Measurements from ENCODE around the gene PPP1CB. TPM values are rescaled to one million over a fixed set of nuclear protein-coding genes. Genes with fewer than 3 reads are reported as not detected.

Gene PPP1CB
- 429 TPM for total RNA-seq
- long read RNA-seq, full-length matches to known transcripts, result 613 of 634 reads
- long read RNA-seq, partial matches to known transcripts, result 11 of 634 reads
- long read RNA-seq, other reads (novel, unspliced or antisense), result 10 of 634 reads

DNA sequence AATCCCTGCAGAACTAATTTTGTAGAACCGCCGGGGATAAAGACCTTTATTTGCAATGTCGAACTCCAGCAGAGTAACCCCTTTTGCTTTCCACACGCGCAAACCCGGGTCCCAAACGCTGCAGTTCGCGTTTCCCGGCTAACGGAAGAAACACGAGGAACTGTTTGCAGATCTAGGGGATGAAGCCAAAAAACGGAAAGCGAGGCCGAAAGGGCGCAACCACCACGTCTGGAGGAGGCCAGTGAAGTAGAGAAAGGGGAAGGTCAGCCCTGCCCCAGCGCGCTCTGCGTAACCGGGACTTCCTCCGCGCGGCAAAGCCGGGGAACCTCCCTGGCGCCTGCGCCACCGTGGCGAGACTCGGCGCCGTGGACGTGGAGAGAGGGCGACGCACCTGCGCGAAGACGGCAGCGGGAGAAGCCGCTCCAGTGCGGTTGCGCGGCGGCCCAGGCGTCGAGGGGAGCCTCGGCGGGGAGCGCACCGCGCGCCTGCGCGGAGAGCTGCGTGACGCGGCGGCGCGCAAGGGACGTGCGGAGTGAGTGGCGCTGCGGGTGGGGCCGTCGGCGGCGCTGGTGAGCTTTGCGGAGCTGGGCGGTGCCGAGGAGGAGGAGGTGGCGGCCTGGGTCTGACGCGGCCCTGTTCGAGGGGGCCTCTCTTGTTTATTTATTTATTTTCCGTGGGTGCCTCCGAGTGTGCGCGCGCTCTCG lies at the start of gene PPP1CB:
TSS of gene PPP1CB (plus strand) at position 579 of the 704 bp plus-strand sequence. CDS start 295 bp downstream, outside the sequence.
- ATAC-seq (ENCODE audit: poor library complexity), result peak; percentile 97
- intact Hi-C loops (cut with DNase I), result loop anchor here (5.0 to 10.0 kb wide), 3 partner anchors 69 to 159 kb away; no protein-coding TSS in a partner anchor
- peak; percentile 97 for DNase-seq

DNA sequence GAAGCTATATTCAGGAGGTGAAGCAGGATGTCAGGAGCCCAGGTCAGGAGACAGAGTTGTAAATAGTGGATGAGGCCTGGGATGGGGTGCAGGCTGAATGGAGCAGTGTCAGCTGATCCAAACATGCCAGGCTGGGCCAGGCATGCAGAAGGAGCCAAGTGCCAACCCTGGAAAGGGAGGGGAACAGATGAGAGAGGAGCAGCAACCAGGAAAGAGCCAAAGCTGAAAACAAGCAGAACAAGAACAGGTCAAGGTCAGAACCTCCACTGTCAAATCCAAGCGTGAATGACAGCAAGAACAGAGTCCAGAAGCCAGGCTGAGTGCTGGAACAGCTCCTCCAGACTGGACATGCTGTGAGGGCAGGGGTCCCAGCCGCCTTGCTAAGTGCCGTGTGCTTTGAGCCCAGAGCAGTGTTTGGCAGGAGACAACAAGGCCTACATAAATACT lies 49.2 kb upstream of the PPP1CB start:
- peak; percentile 97 for ATAC-seq (ENCODE audit: poor library complexity)
- peak; percentile 67 for DNase-seq
- intact Hi-C loops (cut with DNase I), result no loop called here

DNA sequence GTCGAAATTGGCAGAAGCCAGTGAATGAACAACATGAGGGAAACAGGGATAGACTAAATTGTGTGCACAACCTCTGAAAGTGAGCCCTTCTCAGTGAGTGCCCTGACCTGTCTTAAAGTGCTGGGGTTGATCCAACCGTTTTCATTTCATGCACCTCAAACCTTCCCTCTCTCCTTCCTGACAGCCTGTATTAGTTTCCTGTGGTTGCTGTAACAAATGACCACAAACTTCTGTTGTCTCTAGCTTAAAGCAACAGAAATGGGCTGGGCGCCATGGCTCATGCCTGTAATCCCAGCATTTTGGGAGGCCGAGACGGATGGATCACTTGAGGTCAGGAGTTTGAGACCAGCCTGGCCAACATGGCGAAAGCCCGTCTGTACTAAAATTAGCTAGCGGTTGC lies 48.8 kb upstream of the PPP1CB start:
- DNase-seq (no peak), ATAC-seq (ENCODE audit: poor library complexity) (no peak)
- intact Hi-C loops (cut with DNase I), result no loop called here

DNA sequence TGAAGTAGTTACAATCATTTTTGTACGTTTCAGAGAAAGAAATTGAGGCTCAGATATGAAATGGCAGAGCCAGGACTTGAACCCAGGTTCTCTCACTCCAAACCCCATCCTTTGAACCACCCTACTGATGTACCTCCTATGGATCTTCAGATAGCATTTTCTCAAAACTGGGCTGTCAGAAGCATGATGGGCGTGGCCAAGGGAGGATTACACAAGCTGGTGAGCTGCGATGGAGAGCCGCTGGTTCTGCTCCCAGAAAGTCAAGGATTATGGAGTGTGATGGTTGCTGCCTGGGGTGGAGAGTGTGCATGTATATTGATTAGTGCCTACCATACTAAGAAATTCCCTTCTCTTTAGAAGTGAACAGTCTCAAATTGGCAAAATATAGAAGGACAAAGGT lies 47.0 kb upstream of the PPP1CB start:
- ATAC-seq (ENCODE audit: poor library complexity) (no peak), DNase-seq (no peak)
- intact Hi-C loops (cut with DNase I), result no loop called here

DNA sequence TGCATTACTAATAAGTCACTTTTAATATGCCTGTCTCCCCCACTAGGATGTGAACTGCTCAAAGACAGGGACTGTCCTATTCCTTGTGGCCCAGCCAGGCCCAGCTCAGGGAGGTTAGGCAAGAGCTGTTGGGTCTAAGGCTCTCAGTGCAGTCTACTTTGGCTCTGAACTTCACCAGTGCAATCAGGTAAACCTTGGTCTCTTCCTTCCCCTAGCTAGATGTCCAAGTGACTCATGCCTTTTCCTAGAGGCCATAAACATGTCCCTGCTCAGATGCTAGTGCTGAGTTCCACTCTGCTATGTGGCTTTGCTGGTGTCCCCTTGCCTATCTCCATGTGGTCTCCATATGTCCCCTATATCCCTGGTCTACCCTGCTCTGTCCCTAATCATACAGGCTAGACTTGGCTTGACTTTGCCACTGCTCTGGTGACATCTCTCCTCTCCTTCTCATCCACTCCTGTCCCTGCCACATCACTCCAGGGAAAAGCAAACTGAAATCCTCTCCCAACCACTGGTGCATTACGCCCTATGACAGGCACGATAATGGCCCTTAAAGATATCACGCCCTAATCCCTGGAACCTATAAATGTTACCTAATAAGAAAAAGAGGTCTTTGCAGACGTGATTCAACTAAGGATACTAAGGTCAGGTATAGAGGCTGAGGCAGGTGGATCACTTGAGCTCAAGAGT lies 45.7 kb upstream of the PPP1CB start:
- intact Hi-C loops (cut with DNase I), result no loop called here
- no peak for DNase-seq
- ATAC-seq (ENCODE audit: poor library complexity), result no peak

DNA sequence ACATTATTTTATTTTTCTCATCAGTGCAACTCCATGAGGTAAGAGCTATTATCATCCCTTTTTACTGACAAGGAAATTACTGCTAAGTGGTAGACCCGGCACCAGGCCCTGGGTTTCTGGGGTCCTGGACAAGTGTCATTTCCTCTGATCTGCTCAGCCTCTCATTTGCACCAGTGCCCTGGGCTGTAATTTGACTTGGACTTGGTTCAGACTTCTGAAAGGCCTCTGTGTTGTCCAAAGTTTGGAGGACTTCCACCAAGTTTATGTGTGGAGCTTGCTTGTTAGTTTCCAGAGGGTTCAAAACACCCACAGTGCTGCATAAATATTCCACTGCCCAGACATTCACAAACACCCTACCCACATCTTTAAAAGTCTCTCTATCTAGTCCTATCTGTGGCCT lies 44.0 kb upstream of the PPP1CB start:
- ATAC-seq (ENCODE audit: poor library complexity) (no peak), DNase-seq (no peak)
- intact Hi-C loops (cut with DNase I), result no loop called here

DNA sequence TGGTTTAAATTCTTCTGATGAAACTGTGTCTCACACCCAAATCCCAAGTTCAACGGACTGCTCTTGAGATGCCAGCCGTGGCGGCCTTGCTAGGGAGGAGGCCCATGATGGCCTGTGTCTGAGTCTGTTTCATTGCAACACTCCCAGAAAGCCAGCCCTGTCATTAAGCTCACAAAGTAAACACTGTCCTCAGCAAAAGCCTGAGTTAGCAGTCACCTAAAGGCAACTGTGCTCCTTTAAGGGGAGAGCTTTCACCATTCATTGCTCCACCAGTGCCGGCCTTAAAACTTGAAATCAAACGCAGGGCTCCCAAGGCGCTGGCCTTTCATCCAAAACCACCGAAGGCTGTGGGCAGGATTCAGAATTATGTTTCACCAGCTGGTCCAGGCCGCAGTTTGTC lies 42.5 kb upstream of the PPP1CB start:
- intact Hi-C loops (cut with DNase I), result no loop called here
- DNase-seq (no peak), ATAC-seq (ENCODE audit: poor library complexity) (peak; percentile 36)

DNA sequence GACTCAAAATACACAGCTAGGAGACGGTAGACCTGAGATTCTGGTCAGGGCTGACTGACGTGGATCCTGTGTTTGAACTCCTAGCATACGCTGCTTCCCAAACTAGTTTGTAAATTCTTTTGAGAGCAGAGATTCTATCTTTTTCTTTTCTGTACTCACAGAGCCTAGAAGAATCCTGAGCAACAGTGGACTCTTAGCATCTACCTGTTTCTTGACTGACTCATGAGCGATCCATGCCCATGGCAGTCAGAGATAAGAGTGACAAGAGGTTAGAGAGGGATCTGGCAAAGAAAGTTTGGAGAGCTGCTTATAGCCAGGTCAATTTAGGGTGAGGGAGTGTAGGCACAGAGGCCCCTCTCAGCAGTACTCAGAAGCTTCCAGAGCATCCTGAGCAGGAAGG lies 41.1 kb upstream of the PPP1CB start:
- DNase-seq, result no peak
- intact Hi-C loops (cut with DNase I), result no loop called here
- no peak for ATAC-seq (ENCODE audit: poor library complexity)

DNA sequence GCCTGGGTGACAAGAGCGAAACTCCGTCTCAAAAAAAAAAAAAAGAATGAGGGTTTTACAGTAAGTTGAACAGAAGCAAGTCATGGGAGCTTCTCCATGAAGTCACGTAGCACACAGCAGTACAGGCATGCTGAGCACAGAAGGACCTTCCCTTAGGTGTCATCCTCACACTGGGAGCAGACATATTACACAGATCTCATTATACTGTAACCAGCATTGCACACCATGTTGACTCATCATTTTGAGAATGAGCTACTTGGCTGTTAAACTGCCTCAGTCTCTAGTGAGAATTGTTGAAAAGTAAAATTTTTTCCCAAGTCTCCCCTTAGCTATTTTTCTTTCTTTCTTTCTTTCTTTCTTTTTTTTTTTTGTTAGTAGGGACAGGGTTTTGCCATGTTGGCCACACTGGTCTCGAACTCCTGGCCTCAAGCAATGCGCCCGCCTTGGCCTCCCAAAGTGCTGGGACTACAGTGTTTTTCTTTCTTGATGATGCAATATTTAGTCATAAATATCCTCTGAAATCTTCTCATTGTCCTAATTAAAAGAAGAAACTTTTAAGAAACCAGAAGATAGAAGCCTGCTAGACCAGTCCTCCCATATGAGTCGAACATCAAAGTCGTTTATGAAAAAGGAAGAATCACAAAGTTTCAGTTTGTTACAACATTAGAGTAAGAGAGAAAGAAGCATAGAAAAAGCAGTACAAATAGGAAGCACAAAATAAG lies 37.9 kb upstream of the PPP1CB start:
- intact Hi-C loops (cut with DNase I), result no loop called here
- ATAC-seq (ENCODE audit: poor library complexity) (no peak), DNase-seq (no peak)

DNA sequence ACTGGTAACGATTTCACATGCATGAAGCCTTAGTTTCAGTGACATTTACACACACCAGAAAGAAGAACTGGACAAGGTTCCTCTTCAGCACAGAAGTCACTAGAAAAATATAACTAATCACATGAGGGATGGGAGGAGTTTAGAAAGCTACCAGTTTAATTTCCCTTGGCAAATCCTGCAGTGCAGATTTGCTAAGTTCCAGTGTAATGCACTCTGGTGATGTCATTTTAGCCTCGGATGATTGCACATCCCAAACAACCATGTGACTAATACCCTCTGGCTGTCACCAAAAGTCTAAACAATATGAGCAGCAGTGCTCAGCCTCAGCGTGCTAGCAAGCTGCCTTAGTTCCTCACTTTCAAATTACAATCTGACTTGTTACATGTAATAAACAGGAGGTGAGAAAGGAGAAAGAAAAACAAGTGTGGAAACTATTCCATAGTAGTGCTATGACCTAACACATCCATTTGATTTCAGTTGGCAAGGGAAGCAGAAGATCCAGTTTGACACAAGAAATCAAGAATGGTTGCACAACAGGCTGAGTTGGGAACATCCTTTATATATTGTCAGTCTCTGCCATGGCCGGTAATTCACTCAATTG lies 35.3 kb upstream of the PPP1CB start:
- intact Hi-C loops (cut with DNase I), result no loop called here
- ATAC-seq (ENCODE audit: poor library complexity) (peak; percentile 83), DNase-seq (peak; percentile 46)

DNA sequence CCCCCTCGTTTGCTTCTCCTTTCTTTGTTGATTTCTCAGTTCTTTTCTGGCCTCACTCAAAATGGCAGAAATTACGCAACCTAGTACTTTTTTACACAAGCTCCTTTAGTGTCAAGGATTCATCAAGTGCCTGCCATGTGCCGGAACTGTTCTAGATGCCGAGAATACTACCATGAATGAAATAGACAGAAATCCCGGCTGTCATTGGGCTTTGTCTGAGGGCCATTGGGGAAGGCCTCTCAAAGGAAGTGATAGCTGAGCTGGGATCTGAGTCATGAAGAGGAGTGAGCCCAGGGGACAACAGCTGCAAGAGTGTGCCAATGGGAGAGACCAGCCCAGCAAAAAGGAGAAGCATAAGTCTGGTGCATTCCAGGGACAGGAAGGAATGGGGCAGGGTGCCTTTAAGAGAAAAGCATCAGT lies 34.3 kb upstream of the PPP1CB start:
- peak; percentile 61 for DNase-seq
- peak; percentile 83 for ATAC-seq (ENCODE audit: poor library complexity)
- intact Hi-C loops (cut with DNase I), result no loop called here

DNA sequence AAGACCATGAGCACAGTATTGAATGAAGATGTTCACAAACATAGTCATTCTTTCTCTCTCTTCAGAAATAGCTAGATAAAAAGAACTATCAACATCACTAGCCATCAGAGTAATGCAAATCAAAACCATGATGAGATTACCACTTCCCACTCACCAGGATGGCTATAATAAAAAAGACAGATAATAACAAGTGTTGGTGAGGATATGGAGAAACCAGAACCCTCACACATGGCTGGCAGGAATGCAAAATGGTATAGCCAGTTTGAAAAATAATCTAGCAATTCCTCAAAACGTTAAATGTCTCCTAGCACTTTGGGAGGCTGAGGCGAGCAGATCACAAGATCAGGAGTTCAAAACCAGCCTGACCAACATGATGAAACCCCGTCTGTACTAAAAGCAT lies 31.3 kb upstream of the PPP1CB start:
- no peak for ATAC-seq (ENCODE audit: poor library complexity)
- no peak for DNase-seq
- intact Hi-C loops (cut with DNase I), result no loop called here

DNA sequence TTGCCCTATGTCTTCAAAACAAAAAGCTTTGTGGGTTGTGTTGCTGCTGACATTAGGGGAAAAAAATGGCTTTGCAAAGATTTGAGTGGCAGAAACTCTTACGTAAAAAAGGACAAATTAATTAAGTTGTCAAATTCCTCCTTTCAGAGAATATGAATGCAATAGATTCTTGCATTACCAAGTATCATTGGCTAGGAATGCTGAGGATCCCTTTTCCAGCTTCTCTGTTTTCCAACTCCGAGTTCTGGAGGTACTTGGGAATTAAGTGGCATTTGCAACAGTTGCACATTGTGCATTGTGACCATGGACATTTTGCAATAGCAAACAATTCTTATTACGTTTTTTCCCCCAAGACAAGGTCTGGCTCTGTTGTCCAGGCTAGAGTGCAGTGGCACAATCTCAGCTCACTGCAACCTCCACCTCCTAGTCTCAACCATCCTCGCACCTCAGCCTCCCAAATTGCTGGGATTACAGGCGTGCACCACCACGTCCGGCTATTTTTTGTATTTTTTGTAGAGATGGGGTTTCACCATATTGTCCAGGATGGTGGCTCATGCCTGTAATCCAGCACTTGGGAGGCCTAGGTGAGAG lies 29.9 kb upstream of the PPP1CB start:
- DNase-seq, result no peak
- intact Hi-C loops (cut with DNase I), result no loop called here
- no peak for ATAC-seq (ENCODE audit: poor library complexity)

DNA sequence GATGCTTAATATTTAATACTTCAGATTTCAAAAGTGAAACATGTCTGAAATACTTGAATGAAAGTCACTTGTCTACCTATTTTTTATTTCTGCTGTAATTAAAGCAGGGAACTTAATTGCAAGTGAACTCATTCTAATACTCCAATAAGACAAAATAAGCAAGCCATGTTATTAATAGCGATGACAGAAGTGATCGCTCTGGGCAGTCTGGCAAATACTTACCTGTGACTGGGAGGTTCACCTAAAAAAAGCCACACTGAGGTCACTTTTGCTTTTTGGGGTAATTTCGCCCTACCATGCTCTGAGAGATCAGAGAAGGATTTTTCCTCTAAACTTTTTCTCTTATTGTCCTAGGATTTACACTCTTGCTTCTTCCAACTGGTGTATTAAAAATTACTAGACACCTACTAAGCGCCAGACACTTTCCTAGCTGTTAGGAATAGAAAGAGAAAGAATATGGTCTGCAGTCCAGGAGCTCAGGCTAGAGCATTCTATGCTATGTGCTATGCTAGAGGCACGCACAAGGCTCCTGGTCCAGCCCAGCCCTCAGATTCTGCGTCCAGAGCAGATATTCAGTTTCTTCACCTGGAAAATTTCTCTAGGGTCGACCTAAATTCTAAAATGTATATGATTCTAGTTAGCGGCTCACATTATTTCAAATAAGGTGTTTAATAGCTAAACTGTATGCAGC lies 26.5 kb upstream of the PPP1CB start:
- DNase-seq (no peak), ATAC-seq (ENCODE audit: poor library complexity) (peak; percentile 65)
- intact Hi-C loops (cut with DNase I), result no loop called here

DNA sequence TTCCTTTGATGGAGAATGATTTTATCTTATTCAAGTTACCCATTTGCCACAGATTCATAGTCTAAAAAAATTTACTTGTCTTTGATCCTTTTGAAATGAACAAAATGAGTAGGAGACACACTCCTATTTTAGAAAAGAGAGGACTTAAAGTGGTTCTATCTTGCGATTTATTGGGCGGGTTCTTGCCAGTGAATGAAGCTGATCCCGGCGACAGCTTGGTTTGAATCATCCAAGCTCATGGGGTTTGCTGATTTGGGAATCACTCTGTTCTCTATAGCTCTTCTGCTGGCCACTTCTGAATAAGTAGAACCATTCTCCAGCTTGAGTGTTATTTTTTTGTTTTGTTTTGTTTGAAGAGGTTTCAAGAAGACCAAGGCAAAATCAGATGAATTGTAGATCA lies 25.5 kb upstream of the PPP1CB start:
- ATAC-seq (ENCODE audit: poor library complexity), result no peak

DNA sequence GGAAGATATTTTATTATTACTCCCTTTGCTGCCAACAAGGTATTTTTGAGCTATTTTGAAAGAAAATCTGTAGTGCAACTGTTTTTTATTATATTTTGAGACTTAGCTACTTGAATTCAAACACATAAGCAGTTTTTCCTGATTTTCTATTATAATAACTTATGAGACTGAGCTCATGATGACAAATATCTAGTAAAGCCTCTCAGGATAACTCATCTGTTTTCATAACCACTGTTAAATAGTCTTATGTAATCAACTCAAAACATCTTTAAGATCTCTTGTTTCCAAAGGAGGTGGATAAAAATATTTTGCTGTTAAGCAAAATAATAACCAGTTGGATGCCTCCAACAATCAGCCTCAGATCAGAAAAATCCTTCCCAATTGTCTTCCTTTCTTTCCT lies 21.9 kb upstream of the PPP1CB start:
- intact Hi-C loops (cut with DNase I), result no loop called here
- no peak for ATAC-seq (ENCODE audit: poor library complexity)
- no peak for DNase-seq

More for the DNA sequence above, 25.5 kb upstream of the PPP1CB start:
- no peak for DNase-seq
- intact Hi-C loops (cut with DNase I), result no loop called here

DNA sequence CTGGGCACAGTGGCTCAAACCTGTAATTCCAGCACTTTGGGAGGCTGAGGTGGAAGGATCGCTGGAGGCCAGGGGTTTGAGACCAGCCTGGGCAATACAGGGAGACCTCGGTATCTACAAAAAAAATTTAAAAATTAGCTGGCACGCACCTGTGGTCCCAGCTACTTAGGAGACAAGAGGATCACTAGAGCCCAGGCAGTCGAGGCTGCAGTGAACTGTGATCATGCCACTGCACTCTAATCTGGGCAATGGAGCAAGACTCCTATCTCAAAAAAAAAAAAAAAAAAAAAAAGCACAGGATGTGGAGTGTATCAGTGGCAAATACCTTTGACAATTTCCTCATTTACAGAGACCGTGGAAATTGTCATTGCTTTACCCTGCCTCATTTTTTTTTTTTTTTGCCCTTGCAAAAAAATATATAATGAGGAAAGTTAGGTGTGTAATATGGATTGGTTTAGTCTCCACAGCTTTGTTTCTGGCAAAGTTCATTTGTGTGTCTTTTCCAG lies 20.9 kb upstream of the PPP1CB start:
- no peak for ATAC-seq (ENCODE audit: poor library complexity)
- intact Hi-C loops (cut with DNase I), result no loop called here
- no peak for DNase-seq

DNA sequence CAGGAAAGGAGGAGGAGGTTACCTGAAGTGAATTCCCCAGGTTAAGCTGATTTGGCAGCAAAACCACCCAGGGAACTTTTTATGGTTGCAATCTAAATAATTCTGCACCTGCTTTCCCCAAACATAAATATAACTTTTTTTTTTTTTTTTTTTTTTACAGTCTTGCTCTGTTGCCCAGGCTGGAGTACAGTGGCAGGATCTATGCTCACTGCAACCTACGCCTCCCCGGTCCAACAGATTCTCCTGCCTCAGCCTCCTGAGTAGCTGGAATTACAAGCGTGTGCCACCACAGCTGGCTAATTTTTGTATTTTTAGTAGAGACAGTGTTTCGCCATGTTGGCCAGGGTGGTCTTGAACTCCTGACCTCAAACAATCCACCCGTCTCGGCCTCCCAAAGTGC lies 16.1 kb upstream of the PPP1CB start:
- ATAC-seq (ENCODE audit: poor library complexity) (peak; percentile 44), DNase-seq (no peak)
- intact Hi-C loops (cut with DNase I), result no loop called here

All from Right ventricle myocardium superior (tissue), 1 donor.